ENCODE results near the gene TAF1B.

TAF1B gene

DNA sequence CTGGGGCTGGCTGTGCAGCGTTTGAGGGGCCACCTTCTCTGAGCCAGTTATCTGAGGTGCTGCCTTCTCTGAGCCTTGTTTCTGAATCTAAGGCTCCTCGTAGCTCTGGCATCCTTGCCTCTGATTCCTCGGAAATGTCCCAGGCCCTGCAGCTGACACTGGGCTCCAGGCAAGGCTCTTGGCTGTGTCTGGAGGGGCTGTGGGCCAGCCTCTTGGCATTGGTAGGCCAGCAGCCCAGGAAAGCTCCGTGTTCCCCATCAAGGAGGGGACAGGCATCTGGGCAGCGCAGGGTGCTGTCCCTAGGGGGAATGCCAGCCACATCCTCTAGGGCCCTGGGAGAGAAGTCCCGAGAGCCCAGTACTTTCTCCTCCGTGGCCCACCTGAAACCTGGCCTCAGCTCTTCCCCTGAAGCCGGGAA lies 40.7 kb upstream of the TAF1B start:
- no peak overlapping the region for H3K9ac ChIP-seq (ENCODE audit: low read length)
- no peaks in the 10 kb centered on the region for H3K36me3 ChIP-seq (ENCODE audit: control insufficient read depth, insufficient read depth, low read length)
- H3K4me3 ChIP-seq (ENCODE audit: low read length): no peak overlapping the region
- no peak overlapping the region for H3K27ac ChIP-seq (ENCODE audit: low read depth, low read length)
- H3K4me1 ChIP-seq (ENCODE audit: control insufficient read depth, insufficient read depth, low read length): no peaks in the 10 kb centered on the region
- no peaks in the 10 kb centered on the region for H3K27me3 ChIP-seq (ENCODE audit: control insufficient read depth, insufficient read depth, low read length)

DNA sequence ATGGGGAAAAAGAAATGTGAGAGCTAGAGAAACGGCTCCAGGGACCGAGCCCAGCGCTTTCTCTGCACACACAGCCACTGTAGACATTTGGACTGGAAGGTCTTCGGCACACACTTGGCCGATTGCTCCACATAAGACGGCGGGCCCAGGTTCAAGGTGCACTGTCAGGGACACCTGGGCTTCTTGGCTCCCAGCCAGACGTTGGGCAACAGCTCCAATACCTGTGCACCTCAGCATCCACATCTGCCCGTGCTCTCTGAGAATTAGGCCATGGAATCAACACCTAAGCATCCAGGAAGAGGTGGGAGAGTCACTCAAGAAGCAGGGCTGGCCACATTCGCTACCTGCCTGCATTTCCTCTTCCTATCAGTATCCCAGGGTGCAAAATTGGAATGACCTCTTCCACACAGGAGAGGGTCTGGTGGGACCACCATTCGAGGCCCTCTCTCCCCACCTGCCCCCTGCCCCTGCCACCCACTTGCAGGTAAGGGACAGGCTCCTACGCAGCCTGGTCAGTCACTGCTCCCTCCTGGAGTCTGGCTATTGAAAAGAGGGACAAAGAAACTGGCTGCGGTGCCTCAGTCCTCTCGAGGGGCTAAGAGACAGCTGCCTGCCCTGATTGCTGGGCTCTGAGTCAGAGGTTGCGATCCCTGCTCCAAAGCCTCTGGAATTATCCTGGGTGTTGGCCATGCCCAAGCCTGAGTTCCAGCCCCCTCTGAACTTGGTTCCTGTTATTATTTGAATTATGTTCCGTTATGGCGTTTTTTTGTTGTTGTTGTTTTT lies 40.1 kb upstream of the TAF1B start:
- no peaks in the 10 kb centered on the region for H3K4me1 ChIP-seq (ENCODE audit: control insufficient read depth, insufficient read depth, low read length)
- H3K36me3 ChIP-seq (ENCODE audit: control insufficient read depth, insufficient read depth, low read length): no peaks in the 10 kb centered on the region
- H3K4me3 ChIP-seq (ENCODE audit: low read length): no peak overlapping the region
- no peaks in the 10 kb centered on the region for H3K27me3 ChIP-seq (ENCODE audit: control insufficient read depth, insufficient read depth, low read length)
- no peak overlapping the region for H3K9ac ChIP-seq (ENCODE audit: low read length)
- no peak overlapping the region for H3K27ac ChIP-seq (ENCODE audit: low read depth, low read length)

DNA sequence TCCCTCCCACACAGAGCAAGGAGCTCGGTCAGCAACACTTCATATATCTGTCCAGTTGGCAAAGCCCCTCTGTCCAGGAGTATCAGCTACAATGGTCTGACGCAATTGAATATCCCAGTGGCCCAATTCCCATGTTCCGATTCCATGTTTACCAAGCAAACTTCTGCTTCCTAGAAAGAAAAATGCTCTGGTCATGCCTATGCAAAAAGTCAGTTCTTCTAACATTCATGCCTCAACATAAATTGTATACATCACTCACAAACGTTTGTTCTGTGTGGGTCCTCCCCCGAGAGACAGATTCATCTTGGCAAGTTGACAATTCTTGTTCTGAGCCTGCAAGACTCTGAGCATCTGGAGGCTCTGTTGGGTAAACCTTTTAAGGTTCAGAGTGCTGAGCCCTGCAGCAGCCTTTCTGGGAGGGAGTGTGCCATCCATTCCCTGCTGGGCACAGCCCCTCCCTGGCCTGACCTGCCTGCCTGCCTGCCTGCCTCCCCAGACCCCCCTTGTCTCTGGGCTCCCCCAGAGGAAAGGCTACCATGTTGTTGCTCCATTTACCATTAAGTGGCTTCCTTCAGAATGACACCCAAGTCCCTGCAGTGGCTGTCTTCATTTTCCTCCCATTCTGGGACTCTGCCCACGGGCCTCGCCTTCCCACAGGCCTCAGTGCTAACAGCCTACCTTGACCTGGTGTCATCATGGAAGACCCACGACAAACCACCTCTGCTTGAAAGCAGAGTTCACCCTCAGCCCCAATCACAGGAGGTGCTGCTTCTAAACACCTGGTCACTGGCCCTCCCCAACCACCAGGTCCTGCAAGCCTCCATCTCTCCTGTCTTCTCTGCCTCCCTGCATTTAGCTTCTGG lies 37.6 kb upstream of the TAF1B start:
- Histone ChIP-seq H3K4me1 (ENCODE audit: control insufficient read depth, insufficient read depth, low read length) (no peaks in the 10 kb centered on the region), H3K4me3 (ENCODE audit: low read length) (no peak overlapping the region), H3K36me3 (ENCODE audit: control insufficient read depth, insufficient read depth, low read length) (no peaks in the 10 kb centered on the region), H3K27me3 (ENCODE audit: control insufficient read depth, insufficient read depth, low read length) (no peaks in the 10 kb centered on the region), H3K27ac (ENCODE audit: low read depth, low read length) (no peak overlapping the region), H3K9ac (ENCODE audit: low read length) (no peak overlapping the region)

DNA sequence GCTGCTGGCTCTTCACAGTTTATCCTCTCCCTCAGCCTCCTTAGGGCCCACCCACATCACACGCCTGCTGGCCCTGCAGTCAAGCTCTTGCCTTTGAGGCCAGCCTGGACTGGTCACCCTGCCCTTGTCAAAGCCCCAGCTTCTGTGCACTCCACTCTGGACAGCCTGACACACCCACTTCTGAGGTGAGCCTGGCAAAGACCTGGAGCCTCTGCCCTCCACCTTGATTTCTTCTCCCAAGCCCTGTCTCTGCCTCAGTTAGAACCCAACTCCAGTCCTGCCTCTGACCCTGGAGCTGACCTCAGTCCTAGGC lies 37.0 kb upstream of the TAF1B start:
- H3K4me3 ChIP-seq (ENCODE audit: low read length): no peak overlapping the region
- no peak overlapping the region for H3K27ac ChIP-seq (ENCODE audit: low read depth, low read length)
- H3K36me3 ChIP-seq (ENCODE audit: control insufficient read depth, insufficient read depth, low read length): no peaks in the 10 kb centered on the region
- H3K27me3 ChIP-seq (ENCODE audit: control insufficient read depth, insufficient read depth, low read length): no peaks in the 10 kb centered on the region
- H3K9ac ChIP-seq (ENCODE audit: low read length): no peak overlapping the region
- no peaks in the 10 kb centered on the region for H3K4me1 ChIP-seq (ENCODE audit: control insufficient read depth, insufficient read depth, low read length)

DNA sequence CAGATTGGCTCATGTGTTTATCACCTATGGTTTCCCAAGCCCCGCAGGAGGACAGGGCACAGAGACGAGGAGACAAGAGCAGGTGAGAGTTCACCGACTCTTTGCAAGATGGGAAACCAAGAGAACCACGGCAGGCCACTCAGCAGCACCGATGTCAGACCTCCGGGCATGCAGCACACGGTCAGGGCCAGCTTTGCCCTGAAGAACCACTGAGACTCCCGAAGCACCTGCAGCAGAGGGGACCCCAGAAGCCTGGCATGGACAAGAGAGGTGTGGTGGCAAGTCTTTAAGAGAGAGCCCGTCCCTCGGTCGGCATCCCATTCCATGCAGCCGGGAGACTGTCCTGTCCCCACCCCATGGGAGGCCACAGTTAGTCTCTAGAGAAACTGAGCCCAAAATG lies 36.6 kb upstream of the TAF1B start:
- H3K9ac ChIP-seq (ENCODE audit: low read length): no peak overlapping the region
- no peak overlapping the region for H3K4me3 ChIP-seq (ENCODE audit: low read length)
- H3K36me3 ChIP-seq (ENCODE audit: control insufficient read depth, insufficient read depth, low read length): no peaks in the 10 kb centered on the region
- H3K27me3 ChIP-seq (ENCODE audit: control insufficient read depth, insufficient read depth, low read length): no peaks in the 10 kb centered on the region
- no peak overlapping the region for H3K27ac ChIP-seq (ENCODE audit: low read depth, low read length)
- no peaks in the 10 kb centered on the region for H3K4me1 ChIP-seq (ENCODE audit: control insufficient read depth, insufficient read depth, low read length)

DNA sequence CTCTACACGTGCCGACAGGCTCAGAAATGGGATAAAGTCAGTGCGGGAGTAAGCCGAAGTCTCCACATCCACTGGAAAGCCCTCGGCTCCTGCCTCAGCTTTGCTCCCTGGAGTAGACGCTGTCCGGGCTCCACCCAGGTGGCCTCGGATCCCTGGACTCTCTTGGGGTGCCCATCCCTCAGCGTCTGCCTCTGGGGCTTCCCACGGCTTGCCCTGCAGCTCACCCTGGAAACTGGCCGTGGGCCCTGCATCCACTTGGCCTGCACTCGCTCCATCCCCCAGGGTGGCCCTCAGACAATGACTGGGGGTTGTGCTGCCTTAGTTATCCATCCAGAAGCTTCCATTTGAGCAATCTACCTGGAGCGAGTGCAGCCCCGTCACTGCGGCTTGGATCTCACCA lies 36.2 kb upstream of the TAF1B start:
- Histone ChIP-seq H3K4me3 (ENCODE audit: low read length) (no peak overlapping the region), H3K4me1 (ENCODE audit: control insufficient read depth, insufficient read depth, low read length) (no peaks in the 10 kb centered on the region), H3K9ac (ENCODE audit: low read length) (no peak overlapping the region), H3K27ac (ENCODE audit: low read depth, low read length) (no peak overlapping the region), H3K27me3 (ENCODE audit: control insufficient read depth, insufficient read depth, low read length) (no peaks in the 10 kb centered on the region), H3K36me3 (ENCODE audit: control insufficient read depth, insufficient read depth, low read length) (no peaks in the 10 kb centered on the region)

DNA sequence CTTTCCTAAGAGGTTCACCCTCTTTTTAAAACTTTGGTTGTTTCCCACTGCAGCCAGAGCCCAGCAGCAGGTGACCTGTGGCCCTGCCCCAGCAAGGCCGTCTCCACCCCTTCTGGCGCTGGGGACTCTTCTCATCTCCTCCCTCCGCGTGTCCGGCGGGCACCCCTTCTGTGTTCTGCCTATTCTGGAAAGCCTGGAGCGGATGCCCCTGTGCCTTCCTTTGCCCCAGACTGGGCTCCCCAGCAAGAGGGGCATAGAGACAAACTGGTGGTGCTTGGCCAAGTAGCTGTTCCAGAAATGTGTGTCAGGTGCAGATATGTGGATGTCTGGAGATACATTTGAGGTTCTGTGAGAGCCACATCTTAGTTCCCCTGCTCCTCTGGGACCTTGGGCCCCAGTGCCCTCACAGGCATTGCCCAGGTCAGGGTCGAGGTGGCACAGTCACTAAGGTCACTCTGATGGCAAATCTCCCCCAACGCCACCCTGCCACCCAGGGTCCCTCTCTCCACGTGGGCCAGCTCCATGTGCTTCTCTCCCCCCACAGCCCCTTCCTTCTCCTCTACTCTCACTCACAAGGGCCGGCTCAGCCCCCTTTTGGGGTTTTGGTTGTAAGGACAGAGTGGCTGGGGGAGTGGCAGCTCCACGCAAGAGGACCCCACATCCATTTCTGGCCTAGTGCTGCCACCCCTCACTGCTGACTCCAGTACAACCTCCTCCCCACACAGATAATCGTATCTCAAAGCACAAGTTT lies 35.5 kb upstream of the TAF1B start:
- no peak overlapping the region for H3K9ac ChIP-seq (ENCODE audit: low read length)
- no peaks in the 10 kb centered on the region for H3K36me3 ChIP-seq (ENCODE audit: control insufficient read depth, insufficient read depth, low read length)
- H3K4me3 ChIP-seq (ENCODE audit: low read length): no peak overlapping the region
- no peak overlapping the region for H3K27ac ChIP-seq (ENCODE audit: low read depth, low read length)
- no peaks in the 10 kb centered on the region for H3K27me3 ChIP-seq (ENCODE audit: control insufficient read depth, insufficient read depth, low read length)
- no peaks in the 10 kb centered on the region for H3K4me1 ChIP-seq (ENCODE audit: control insufficient read depth, insufficient read depth, low read length)

DNA sequence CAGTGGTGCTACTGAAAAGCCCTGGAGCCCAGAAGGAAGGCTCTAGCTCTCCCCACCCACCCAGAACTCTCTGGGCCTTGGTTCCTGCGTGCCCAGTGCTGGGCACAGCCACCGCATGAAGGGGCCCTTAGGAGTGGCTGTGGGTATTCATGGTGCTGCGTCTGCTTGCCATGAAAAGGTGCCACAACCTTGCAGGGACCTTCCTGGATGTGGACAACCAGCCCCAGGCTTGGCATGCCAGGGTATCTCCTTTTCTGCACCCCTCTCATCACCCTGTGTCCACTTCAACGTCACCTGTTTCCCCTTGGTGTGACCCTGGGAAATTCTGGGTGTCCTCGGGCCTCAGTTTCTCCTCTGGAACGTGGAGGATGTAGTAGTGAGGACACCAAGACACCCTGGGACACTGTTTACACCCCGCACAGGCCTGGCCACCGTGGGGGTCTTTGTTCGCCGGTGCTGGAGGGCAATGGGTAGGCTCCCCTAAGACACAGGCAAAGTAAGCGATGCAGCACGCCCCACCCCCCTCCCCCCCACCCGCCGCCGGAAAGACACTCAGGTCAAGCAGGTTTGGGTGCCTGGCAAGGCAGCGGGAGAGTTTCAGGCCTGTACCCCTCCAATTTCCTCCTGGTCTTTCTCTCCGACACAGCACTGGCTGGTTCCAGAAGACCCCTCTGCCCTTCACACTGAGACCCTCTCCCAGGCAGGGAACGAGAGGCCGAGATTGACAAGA lies 34.8 kb upstream of the TAF1B start:
- no peak overlapping the region for H3K27ac ChIP-seq (ENCODE audit: low read depth, low read length)
- H3K9ac ChIP-seq (ENCODE audit: low read length): no peak overlapping the region
- H3K4me3 ChIP-seq (ENCODE audit: low read length): no peak overlapping the region

DNA sequence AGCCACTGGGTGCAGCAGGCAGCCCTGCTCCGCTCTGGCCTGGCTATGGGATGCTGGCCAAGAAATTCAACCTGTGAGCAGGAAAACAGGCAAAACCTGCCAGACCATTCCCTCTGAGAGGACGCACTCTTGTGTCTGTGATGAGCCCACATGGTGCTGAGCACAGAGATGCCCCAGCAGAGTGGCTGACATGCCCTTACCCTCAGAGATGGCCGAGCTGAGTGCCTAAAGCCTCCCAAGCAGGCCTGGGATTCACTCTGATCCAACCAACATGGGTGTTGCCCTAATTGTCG lies 34.3 kb upstream of the TAF1B start:
- H3K36me3 ChIP-seq (ENCODE audit: control insufficient read depth, insufficient read depth, low read length): no peaks in the 10 kb centered on the region
- no peak overlapping the region for H3K4me3 ChIP-seq (ENCODE audit: low read length)
- H3K9ac ChIP-seq (ENCODE audit: low read length): no peak overlapping the region
- H3K27me3 ChIP-seq (ENCODE audit: control insufficient read depth, insufficient read depth, low read length): peaks cover under 1% of the 10 kb centered on the region
- no peaks in the 10 kb centered on the region for H3K4me1 ChIP-seq (ENCODE audit: control insufficient read depth, insufficient read depth, low read length)
- no peak overlapping the region for H3K27ac ChIP-seq (ENCODE audit: low read depth, low read length)

More for the DNA sequence above, 34.8 kb upstream of the TAF1B start:
- Histone ChIP-seq H3K36me3 (ENCODE audit: control insufficient read depth, insufficient read depth, low read length) (no peaks in the 10 kb centered on the region), H3K27me3 (ENCODE audit: control insufficient read depth, insufficient read depth, low read length) (no peaks in the 10 kb centered on the region), H3K4me1 (ENCODE audit: control insufficient read depth, insufficient read depth, low read length) (no peaks in the 10 kb centered on the region)

DNA sequence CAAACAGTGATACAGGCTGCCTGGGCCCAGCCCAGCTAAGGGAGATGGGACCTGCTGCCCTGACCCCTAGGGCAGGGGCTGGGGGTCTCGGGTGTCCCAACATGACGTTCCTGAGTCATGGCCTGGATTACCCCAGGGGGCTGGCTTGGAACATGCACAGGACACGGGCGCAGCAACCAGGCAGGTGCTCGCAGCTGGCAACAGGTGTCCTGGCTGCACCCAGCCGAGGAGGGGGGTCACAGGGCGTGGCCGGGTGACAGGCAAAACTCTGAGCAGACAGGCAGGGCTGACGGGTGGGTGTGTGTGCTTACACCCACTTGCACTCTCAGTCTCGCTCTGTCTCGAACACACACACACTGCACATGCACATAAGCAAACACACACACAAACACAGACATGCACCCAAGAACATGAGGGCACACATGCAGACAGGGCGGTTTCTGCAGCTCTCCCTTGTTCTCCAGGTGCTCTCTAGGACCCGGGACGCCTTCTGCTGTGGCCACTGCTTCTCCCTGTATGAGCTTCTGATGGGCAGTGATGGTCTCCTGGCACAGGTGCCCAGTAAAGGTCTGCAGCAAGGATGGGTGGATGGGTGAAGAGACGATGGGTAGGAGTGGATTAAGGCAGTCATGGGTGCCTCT lies 33.7 kb upstream of the TAF1B start:
- Histone ChIP-seq H3K4me3 (ENCODE audit: low read length) (no peak overlapping the region), H3K9ac (ENCODE audit: low read length) (no peak overlapping the region), H3K4me1 (ENCODE audit: control insufficient read depth, insufficient read depth, low read length) (no peaks in the 10 kb centered on the region), H3K27me3 (ENCODE audit: control insufficient read depth, insufficient read depth, low read length) (peaks cover 4% of the 10 kb centered on the region), H3K27ac (ENCODE audit: low read depth, low read length) (no peak overlapping the region), H3K36me3 (ENCODE audit: control insufficient read depth, insufficient read depth, low read length) (no peaks in the 10 kb centered on the region)

DNA sequence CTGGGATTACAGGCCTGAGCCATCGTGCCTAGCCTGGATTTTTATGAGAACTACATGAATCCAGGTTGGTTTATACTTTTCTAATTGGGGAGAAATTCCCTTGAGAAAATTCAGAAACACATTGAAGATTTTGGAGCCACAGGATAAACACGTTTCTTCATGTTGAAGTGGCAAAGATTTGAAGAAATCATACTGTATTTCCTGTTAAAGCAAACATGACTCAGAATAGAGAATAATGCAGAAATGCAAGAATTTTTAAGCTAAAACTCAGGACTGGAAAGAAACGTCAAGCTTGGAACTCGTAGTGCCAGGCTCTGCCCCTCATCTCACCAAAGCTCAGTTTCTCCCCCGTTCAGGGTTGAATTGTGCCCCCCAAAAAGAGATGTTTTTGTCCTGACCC lies 32.1 kb upstream of the TAF1B start:
- Histone ChIP-seq H3K4me1 (ENCODE audit: control insufficient read depth, insufficient read depth, low read length) (no peaks in the 10 kb centered on the region), H3K27ac (ENCODE audit: low read depth, low read length) (no peak overlapping the region)

More for the DNA sequence above, 32.1 kb upstream of the TAF1B start:
- H3K4me3 ChIP-seq (ENCODE audit: low read length): no peak overlapping the region
- peaks cover 5% of the 10 kb centered on the region for H3K27me3 ChIP-seq (ENCODE audit: control insufficient read depth, insufficient read depth, low read length)
- no peak overlapping the region for H3K9ac ChIP-seq (ENCODE audit: low read length)
- no peaks in the 10 kb centered on the region for H3K36me3 ChIP-seq (ENCODE audit: control insufficient read depth, insufficient read depth, low read length)

Measured in rectal smooth muscle tissue (tissue), 1 donor.